HCT116 (cell line): ENCODE results near the gene ELP5. TPM values are rescaled to one million over a fixed set of nuclear protein-coding genes. Genes with fewer than 3 reads are reported as not detected.

Source experiments
- ATAC-seq: fragments of 200-7000 bp; cut with Tn5 transposase; 2 replicates; pipeline ENCODE4 v1.9.1; 2020; ENCODE audit warnings: mild to moderate bottlenecking, moderate library complexity
- BruUV-seq: library from RNA; stranded (reverse); fragments of 400-500 nt; replicated peaks from 2 replicates; lab custom pipeline; 2021; lab: Mats Ljungman, UMichigan
- CTCF ChIA-PET: fragments of 300-600 bp; sonication (Branson Sonifier 250); formaldehyde crosslinking; loops from one replicate; lab custom pipeline; 2021; ENCODE audit warnings: antibody characterized with exemption; lab: Charles Lee
- POLR2A ChIA-PET: fragments of 300-600, 350-600 bp; sonication (Branson Sonifier 250); formaldehyde crosslinking; loops from one replicate; lab custom pipeline; 2021; ENCODE audit warnings: antibody characterized with exemption; lab: Charles Lee
- RAD21 ChIA-PET, 2 experiments: fragments of 300-600 bp; sonication (Branson Sonifier 250); formaldehyde crosslinking; loops; one replicate each; lab custom pipeline; 2023; ENCODE audit warnings: low total read pairs in 2 of 2; ENCODE audit not compliant: uncharacterized antibody in 2 of 2, unreplicated experiment in 2 of 2, low non-redundant PET in 1 of 2; lab: Charles Lee
- DNase-seq: peaks from one replicate; pipeline ENCODE4 v3.0.0-alpha.2; 2010; ENCODE audit warnings: low read depth, low spot score
- H2AFZ ChIP-seq: fragments of 200-600 bp; shearing (Covaris generic), sonication (generic); 2 replicates; pipeline ENCODE4 v1.6.1; 2017; ENCODE audit warnings: low read depth, mixed run types, mixed read lengths, antibody characterized with exemption, low read length; ENCODE audit not compliant: poor library complexity, severe bottlenecking
- H3K27ac ChIP-seq: 2 replicates; pipeline ENCODE4 v1.5.1; 2012; ENCODE audit warnings: low read depth, low read length
- H3K27me3 ChIP-seq: fragments of 200-600 bp; sonication (generic); 2 replicates; pipeline ENCODE4 v1.6.1; 2016; ENCODE audit warnings: mixed run types, low read length, mixed read lengths; ENCODE audit not compliant: insufficient read depth
- H3K36me3 ChIP-seq, 2 experiments: fragments of 200-500 bp in 1 of 2; fragments of 200-600 bp in 1 of 2; sonication (Bioruptor generic) in 1 of 2; sonication (generic) in 1 of 2; 2 replicates each; pipeline versions ENCODE4 v1.5.1 to v1.6.1; 2014 to 2016; ENCODE audit warnings: low read length in 2 of 2, inconsistent platforms in 1 of 2, mixed read lengths in 1 of 2, mixed run types in 1 of 2; ENCODE audit not compliant: insufficient read depth in 2 of 2, control insufficient read depth in 1 of 2
- H3K4me1 ChIP-seq, 2 experiments: fragments of 200-600 bp in 1 of 2; sonication (generic) in 1 of 2; 2 replicates each; pipeline versions ENCODE4 v1.5.1 to v1.6.1; 2012 to 2017; ENCODE audit warnings: low read length in 2 of 2, inconsistent platforms in 1 of 2, mild to moderate bottlenecking in 1 of 2, mixed read lengths in 1 of 2, mixed run types in 1 of 2, moderate library complexity in 1 of 2; ENCODE audit not compliant: insufficient read depth in 2 of 2, control insufficient read depth in 1 of 2
- H3K4me2 ChIP-seq: fragments of 200-600 bp; sonication (generic); 2 replicates; pipeline ENCODE4 v1.6.1; 2017; ENCODE audit warnings: mixed run types, low read length, mixed read lengths
- H3K4me3 ChIP-seq, 2 experiments: fragments of 200-600 bp in 1 of 2; sonication (generic) in 1 of 2; replicated peaks in 1 of 2; 2 replicates each; pipeline ENCODE4 v1.5.1; 2011 to 2016; ENCODE audit warnings: low read length in 2 of 2, control low read depth in 1 of 2, low read depth in 1 of 2, mild to moderate bottlenecking in 1 of 2, mixed read lengths in 1 of 2, mixed run types in 1 of 2
- H3K79me2 ChIP-seq: fragments of 200-600 bp; sonication (generic); 2 replicates; pipeline ENCODE4 v1.6.1; 2017; ENCODE audit warnings: mild to moderate bottlenecking, mixed run types, low read length, moderate library complexity, mixed read lengths; ENCODE audit not compliant: insufficient read depth
- H3K9ac ChIP-seq: fragments of 200-600 bp; sonication (generic); 2 replicates; pipeline ENCODE4 v1.6.1; 2016; ENCODE audit warnings: low read length, mixed read lengths
- H3K9me2 ChIP-seq: fragments of 200-600 bp; sonication (generic), shearing (Covaris generic); 2 replicates; pipeline ENCODE4 v1.6.1; 2017; ENCODE audit warnings: mixed run types, mild to moderate bottlenecking, moderate library complexity; ENCODE audit not compliant: insufficient read depth
- H3K9me3 ChIP-seq, 2 experiments: fragments of 200-500 bp in 1 of 2; fragments of 200-600 bp in 1 of 2; sonication (Bioruptor generic) in 1 of 2; sonication (generic) in 1 of 2; 2 replicates each; pipeline ENCODE4 v1.6.1; 2014 to 2017; ENCODE audit warnings: low read length in 2 of 2, mixed read lengths in 2 of 2, inconsistent platforms in 1 of 2, low read depth in 1 of 2, mild to moderate bottlenecking in 1 of 2, mixed run types in 1 of 2, moderate library complexity in 1 of 2; ENCODE audit not compliant: control insufficient read depth in 1 of 2, insufficient read depth in 1 of 2
- H4K20me1 ChIP-seq: fragments of 200-600 bp; sonication (generic), shearing (Covaris generic); 2 replicates; pipeline ENCODE4 v1.6.1; 2017; ENCODE audit warnings: mixed run types, mild to moderate bottlenecking, moderate library complexity; ENCODE audit not compliant: insufficient read depth
- ATF3 ChIP-seq: IDR thresholded peaks from 2 replicates; pipeline ENCODE4 v1.6.1; 2012
- CBX3 ChIP-seq: IDR thresholded peaks from 2 replicates; pipeline ENCODE4 v1.6.1; 2012; ENCODE audit warnings: low read depth
- CEBPB ChIP-seq: IDR thresholded peaks from 2 replicates; pipeline ENCODE4 v1.6.1; 2012; ENCODE audit warnings: low read depth
- CTCF ChIP-seq, 3 experiments: fragments of 200-600 bp in 1 of 3; sonication (generic) in 1 of 3; IDR thresholded peaks in 2 of 3; conservative IDR thresholded peaks in 1 of 3; 2 replicates each; pipeline ENCODE4 v1.5.1; 2012 to 2017; ENCODE audit warnings: low read depth in 2 of 3, low read length in 2 of 3, antibody characterized with exemption in 1 of 3, borderline replicate concordance in 1 of 3, control low read depth in 1 of 3, mild to moderate bottlenecking in 1 of 3, mixed read lengths in 1 of 3, mixed run types in 1 of 3, moderate library complexity in 1 of 3; ENCODE audit not compliant: insufficient read depth in 1 of 3
- EGR1 ChIP-seq: IDR thresholded peaks from 2 replicates; pipeline ENCODE4 v1.6.1; 2012; ENCODE audit warnings: low read depth
- ELF1 ChIP-seq: IDR thresholded peaks from 2 replicates; pipeline ENCODE4 v1.6.1; 2012; ENCODE audit warnings: low read depth, borderline replicate concordance
- EZH2 ChIP-seq: fragments of 200-600 bp; sonication (generic); IDR thresholded peaks from 2 replicates; pipeline ENCODE4 v1.6.1; 2017; ENCODE audit warnings: antibody characterized with exemption, mixed run types
- EZH2phosphoT487 ChIP-seq: fragments of 200-600 bp; IDR thresholded peaks from 2 replicates; pipeline ENCODE4 v1.6.1; 2018; ENCODE audit warnings: antibody characterized with exemption, borderline replicate concordance
- FOSL1 ChIP-seq: IDR thresholded peaks from 2 replicates; pipeline ENCODE4 v1.6.1; 2012; ENCODE audit warnings: low read depth
- POLR2A ChIP-seq: IDR thresholded peaks from 2 replicates; pipeline ENCODE4 v1.7.0; 2011; ENCODE audit warnings: borderline replicate concordance; ENCODE audit not compliant: insufficient read depth, insufficient read length; ENCODE audit errors: extremely low read depth
- POLR2AphosphoS5 ChIP-seq: IDR thresholded peaks from 2 replicates; pipeline ENCODE4 v1.6.1; 2011; ENCODE audit warnings: mild to moderate bottlenecking, low read depth, low read length, moderate library complexity
- RAD21 ChIP-seq: IDR thresholded peaks from 2 replicates; pipeline ENCODE4 v1.6.1; 2012; ENCODE audit warnings: low read depth, mild to moderate bottlenecking
- REST ChIP-seq: IDR thresholded peaks from 2 replicates; pipeline ENCODE4 v1.6.1; 2012; ENCODE audit warnings: low read depth
- SIN3A ChIP-seq: IDR thresholded peaks from 2 replicates; pipeline ENCODE4 v1.6.1; 2012; ENCODE audit warnings: low read depth
- SP1 ChIP-seq: IDR thresholded peaks from 2 replicates; pipeline ENCODE4 v1.6.1; 2012; ENCODE audit warnings: low read depth
- SRF ChIP-seq: IDR thresholded peaks from 2 replicates; pipeline ENCODE4 v1.6.1; 2012; ENCODE audit warnings: low read depth
- TCF7L2 ChIP-seq: IDR thresholded peaks from 2 replicates; pipeline ENCODE4 v1.7.0; 2011; ENCODE audit warnings: borderline replicate concordance, inconsistent platforms; ENCODE audit not compliant: insufficient read depth, insufficient read length; ENCODE audit errors: extremely low read depth
- YY1 ChIP-seq: IDR thresholded peaks from 2 replicates; pipeline ENCODE4 v1.6.1; 2011; ENCODE audit warnings: low read length, low read depth, moderate library complexity, mild to moderate bottlenecking; ENCODE audit not compliant: insufficient replicate concordance; ENCODE audit errors: extremely low read depth
- ZFX ChIP-seq: fragments of 450-650 bp; IDR thresholded peaks from 2 replicates; pipeline ENCODE4 v1.6.1; 2017
- ZNF274 ChIP-seq: fragments of 200-500 bp; sonication (Bioruptor generic); IDR thresholded peaks from 2 replicates; pipeline ENCODE4 v1.6.1; 2014; ENCODE audit warnings: mild to moderate bottlenecking, low read depth, low read length, inconsistent platforms
- intact Hi-C: fragments of 100-400 bp; cut with micrococcal nuclease; formaldehyde crosslinking; loops from 2 replicates; pipeline ENCODE4 v1.10.0; 2022
- total RNA-seq: library from RNA; stranded (reverse); gene quantifications from one replicate; pipeline ENCODE4 v1.2.1, GENCODE V29; 2021; ENCODE audit not compliant: unreplicated experiment

The ELP5 gene
- total RNA-seq, 1 experiment from 2014 or later = 81.7 TPM

- TF ChIP-seq SRF = no peak
- TF ChIP-seq POLR2A = no peak
Measured at GRCh38 chr17:7281953-7282751, 30.1 kb downstream of the ELP5 start (continued).

GRCh38 chr17:7282752-7283321, 30.8 kb downstream of the ELP5 start:
- H3K4me2 ChIP-seq = peak overlapping the region; percentile 98; the same call in 1 of the 2 replicates
- no peaks in the 10 kb centered on the region for H3K9me2 ChIP-seq
- peak overlapping the region; percentile 3; the same call in 1 of the 2 replicates for H3K9ac ChIP-seq
- ChIA-PET RAD21 (no interaction called here), POLR2A (interaction anchor here (0.6 kb wide), 1 partner anchor 259 kb away, joined by 3 read pairs; no protein-coding TSS in a partner anchor), CTCF (interaction anchor here (1.2 kb wide), 1 partner anchor 13 kb away, joined by 3 read pairs; no protein-coding TSS in a partner anchor)
- intact Hi-C loops = no loop called here
- no peak overlapping the region for H2AFZ ChIP-seq
- no peak overlapping the region for H3K4me3 ChIP-seq
- no TSS peak for BruUV-seq
- H3K27ac ChIP-seq = no peak overlapping the region
- no peaks in the 10 kb centered on the region for H3K79me2 ChIP-seq
- DNase-seq = no peak
- TF ChIP-seq POLR2AphosphoS5 (no peak), EZH2 (no peak), SIN3A (no peak), RAD21 (no peak), CEBPB (no peak), CBX3 (no peak), POLR2A (no peak), EZH2phosphoT487 (no peak), CTCF (IDR thresholded peaks at IDR 0.05 in 2 of 3, conservative IDR thresholded peaks at IDR 0.05 in 1 of 3; ENCODE audit: borderline replicate concordance in 1 of 3, insufficient read depth in 1 of 3, low read depth in 2 of 3, low read length in 2 of 3) (no peak), TCF7L2 (no peak), ZFX (no peak), SP1 (no peak), SRF (no peak), YY1 (no peak), ATF3 (no peak), REST (no peak), FOSL1 (no peak), EGR1 (no peak), ZNF274 (no peak), ELF1 (no peak)
- H3K4me1 ChIP-seq = peaks cover 13 to 34% of the 10 kb centered on the region in 2 experiments
- no peaks in the 10 kb centered on the region for H4K20me1 ChIP-seq
- H3K27me3 ChIP-seq = no peaks in the 10 kb centered on the region
- no peak for ATAC-seq
- no peaks in the 10 kb centered on the region for H3K9me3 ChIP-seq
- H3K36me3 ChIP-seq = no peaks in the 10 kb centered on the region
